Adrenal gland (tissue), 12 donors: ENCODE results near the gene ISM1. TPM values are rescaled to one million over a fixed set of nuclear protein-coding genes. Genes with fewer than 3 reads are reported as not detected.

Experiments
- DNase-seq, 7 donors: peaks; one replicate each; pipeline ENCODE4 v3.0.0-alpha.2; 2019 to 2020
- H3K27ac ChIP-seq, 5 donors: fragments of 200-600 bp; sonication (generic) in 4 of 5; 1 replicate in 3 of 5; 2 replicates in 2 of 5; pipeline versions ENCODE4 v1.5.1 to v1.8.0; 2016 to 2020; ENCODE audit warnings: mild to moderate bottlenecking in 1 of 5
- H3K27me3 ChIP-seq: fragments of 200-600 bp; 2 replicates; pipeline ENCODE4 v1.8.0; 2021
- H3K36me3 ChIP-seq, 2 donors: fragments of 200-600 bp; replicated peaks in 1 of 2; 1 replicate in 1 of 2; 2 replicates in 1 of 2; pipeline versions ENCODE4 v1.5.1 to v1.8.0; 2018 to 2022
- H3K4me1 ChIP-seq, 2 donors: fragments of 200-600 bp; replicated peaks in 1 of 2; 1 replicate in 1 of 2; 2 replicates in 1 of 2; pipeline versions ENCODE4 v1.5.1 to v1.8.0; 2018 to 2021
- H3K4me3 ChIP-seq, 4 donors: fragments of 200-600 bp; sonication (generic) in 3 of 4; one replicate each; pipeline ENCODE4 v1.5.1; 2016 to 2018
- H3K9me3 ChIP-seq, 3 donors: fragments of 200-600 bp; sonication (generic) in 1 of 3; replicated peaks in 1 of 3; 1 replicate in 2 of 3; 2 replicates in 1 of 3; pipeline versions ENCODE4 v1.5.1 to v1.8.0; 2016 to 2021
- CTCF ChIP-seq, 6 experiments: fragments of 450-650 bp in 4 of 6; fragments of 200-600 bp in 2 of 6; sonication (generic) in 1 of 6; IDR thresholded peaks; 1 replicate in 5 of 6; 2 replicates in 1 of 6; pipeline versions ENCODE4 v1.5.1 to v1.8.0; 2016 to 2021; ENCODE audit warnings: antibody characterized with exemption in 6 of 6, mild to moderate bottlenecking in 2 of 6, moderate library complexity in 1 of 6
- POLR2A ChIP-seq, 2 donors: fragments of 450-650 bp; IDR thresholded peaks; one replicate each; pipeline ENCODE4 v1.6.1; 2017; ENCODE audit warnings: antibody characterized with exemption in 2 of 2, mild to moderate bottlenecking in 2 of 2, moderate library complexity in 1 of 2
- WGBS, 4 donors: extraction: QIAGEN DNeasy Blood & Tissue Kit in 2 of 4; methylation state at CpG; one replicate each; pipeline versions ENCODE4 v1.1.5 to v1.1.7; 2013 to 2017; 5-methylcytosine and 5-hydroxymethylcytosine counted together
- intact Hi-C, 2 donors: fragments of 100-400 bp; cut with DNase I; formaldehyde crosslinking; loops; one replicate each; pipeline versions ENCODE4 v1.14.1 to v1.15.0; 2022 to 2023
- polyA plus RNA-seq, 3 donors: library from polyadenylated mRNA; stranded (reverse); fragments of 200-250 nt in 2 of 3; fragments of 350-450 nt in 1 of 3; fragmentation: Illumina TruSeq in 1 of 3; extraction: RNeasy Lipid Tissue Mini Kit (QIAGEN cat#74804) in 1 of 3; gene quantifications; one replicate each; pipeline ENCODE4 v1.2.3, GENCODE V29; 2013 to 2014
- total RNA-seq, 9 donors: library from RNA; depleted of rRNA in 4 of 9; stranded (reverse); fragments of >200 nt in 4 of 9; fragments of 120-200 nt in 1 of 9; fragmentation: NEBNext Ultra II Directional in 1 of 9; extraction: Animal tissue kit (Norgen Biotek cat#: 25700) in 1 of 9; gene quantifications; one replicate each; pipeline versions ENCODE4 v1.1.0 to v1.2.4, GENCODE V29; 2013 to 2023
- donor health status: healthy with polysubstance abuse.
- donor health status: Bipolar disorder and iron deficiency.
- donor health status: DM: yes; HTN: yes; CAD: no.
- donor health status: DM: no; HTN: no; CAD: no.
- donor health status: DM: no; HTN: no; CAD: no.
- donor health status: DM: yes; HTN: yes; CAD: no.

Gene ISM1
- total and polyA plus RNA-seq, 12 donors, result 0.17 to 4.4 (median 1.8) TPM

- WGBS, 4 donors, result 20 to 56% (median 41%) methylated on average over 1 of the region's 1 CpG
- DNase-seq, result no peak
- Histone ChIP-seq H3K4me1 (no peaks in the 10 kb centered on the region), H3K9me3 (peaks cover 0 to 4% (median 0%) of the 10 kb centered on the region in 3 donors), H3K27me3 (no peaks in the 10 kb centered on the region), H3K4me3 (no peak overlapping the region), H3K36me3 (no peaks in the 10 kb centered on the region), H3K27ac (no peak overlapping the region)
- TF ChIP-seq CTCF (IDR thresholded peaks at IDR 0.05) (no peak), POLR2A (IDR thresholded peaks at IDR 0.05) (no peak)
- intact Hi-C loops, result no loop called here
Measured at GRCh38 chr20:13183005-13183404, 38.1 kb upstream of the ISM1 start.

- intact Hi-C loops, result no loop called here
- no peak overlapping the region for H3K4me3 ChIP-seq
- H3K4me1 ChIP-seq, result no peaks in the 10 kb centered on the region
- no peak overlapping the region for H3K27ac ChIP-seq
- no peaks in the 10 kb centered on the region for H3K36me3 ChIP-seq
- no peak for TF ChIP-seq POLR2A (IDR thresholded peaks at IDR 0.05)
- H3K9me3 ChIP-seq, result peaks cover 0 to 4% (median 0%) of the 10 kb centered on the region in 3 donors
- H3K27me3 ChIP-seq, result no peaks in the 10 kb centered on the region
- WGBS, 4 donors, result 62 to 87% (median 77%) methylated on average over 3 of the region's 3 CpGs
- no peak for DNase-seq
Measured at GRCh38 chr20:13186043-13186774, 34.9 kb upstream of the ISM1 start.

- Histone ChIP-seq H3K9me3 (peaks cover 0 to 4% (median 0%) of the 10 kb centered on the region in 3 donors), H3K27ac (no peak overlapping the region), H3K4me1 (no peaks in the 10 kb centered on the region), H3K27me3 (no peaks in the 10 kb centered on the region), H3K36me3 (no peaks in the 10 kb centered on the region), H3K4me3 (no peak overlapping the region)
- TF ChIP-seq CTCF (IDR thresholded peaks at IDR 0.05) (no peak), POLR2A (IDR thresholded peaks at IDR 0.05) (no peak)
- no peak for DNase-seq
- intact Hi-C loops, result no loop called here
- WGBS, 4 donors, result 49 to 64% (median 57%) methylated on average over 2 of the region's 2 CpGs
Measured at GRCh38 chr20:13187899-13188298, 33.2 kb upstream of the ISM1 start.

GRCh38 chr20:13199279-13199678 is 21.8 kb upstream of the ISM1 start:
- intact Hi-C loops, result no loop called here
- DNase-seq, result no peak
- Histone ChIP-seq H3K27me3 (no peaks in the 10 kb centered on the region), H3K4me3 (no peak overlapping the region), H3K36me3 (no peaks in the 10 kb centered on the region), H3K27ac (no peak overlapping the region), H3K9me3 (no peaks in the 10 kb centered on the region), H3K4me1 (no peaks in the 10 kb centered on the region)
- no peak for TF ChIP-seq POLR2A (IDR thresholded peaks at IDR 0.05)
- 78 to 84% (median 83%) methylated on average over 2 of the region's 2 CpGs for WGBS, 4 donors

GRCh38 chr20:13200767-13201500 is 20.1 kb upstream of the ISM1 start:
- no peak for DNase-seq
- Histone ChIP-seq H3K36me3 (no peaks in the 10 kb centered on the region), H3K4me3 (no peak overlapping the region), H3K4me1 (no peaks in the 10 kb centered on the region), H3K27me3 (no peaks in the 10 kb centered on the region), H3K27ac (no peak overlapping the region), H3K9me3 (no peaks in the 10 kb centered on the region)
- WGBS, 4 donors, result 63 to 74% (median 71%) methylated on average over 5 of the region's 5 CpGs
- intact Hi-C loops, result no loop called here
- TF ChIP-seq CTCF (IDR thresholded peaks at IDR 0.05) (no peak), POLR2A (IDR thresholded peaks at IDR 0.05) (no peak)
